ENCODE results near the gene WDR77.
A peak's percentile ranks its signal among the peaks of the same experiment; 100 is the strongest.

The WDR77 gene

GRCh38 chr1:111468717-111469100 is 19.7 kb upstream of the WDR77 start:
- DNase-seq, result no peak

DNA sequence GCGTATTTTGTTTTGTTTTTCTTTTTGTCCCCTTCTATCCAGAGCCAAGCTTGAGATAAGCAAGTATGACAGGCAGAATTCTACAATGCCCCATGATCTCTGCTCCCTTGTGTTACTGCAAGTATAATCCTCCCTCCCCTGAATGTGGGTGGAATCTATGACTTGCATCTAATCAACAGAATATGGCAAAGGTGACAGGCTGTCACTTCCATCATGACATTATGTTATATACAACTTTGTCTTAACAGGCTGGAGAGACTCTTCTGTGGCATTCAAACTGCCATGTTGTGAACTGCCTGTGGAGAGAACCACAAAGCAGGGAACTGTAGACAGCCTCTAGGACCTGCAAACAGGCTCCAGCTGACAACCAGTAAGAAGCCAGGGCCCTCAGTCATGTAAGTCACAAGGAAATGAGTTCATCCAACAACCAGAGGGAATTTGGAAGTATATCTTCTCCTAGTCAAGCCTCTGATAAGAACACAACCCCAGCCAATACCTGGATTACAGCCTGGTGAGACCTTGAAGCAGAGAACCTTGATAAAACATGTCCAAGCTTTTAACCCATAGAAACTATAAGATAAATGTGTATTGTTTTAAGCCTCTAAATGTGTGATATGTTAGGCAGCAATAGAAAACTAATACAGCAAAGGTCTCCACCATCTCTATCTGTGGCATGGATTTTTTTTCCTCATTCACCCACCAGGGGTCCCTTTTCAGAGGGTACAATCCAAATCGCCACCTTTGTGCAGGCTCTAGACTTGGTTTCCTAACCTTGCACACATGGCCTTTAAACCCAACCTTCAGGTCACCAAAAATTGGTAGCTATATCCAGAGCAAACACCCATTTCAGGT is 19.0 kb upstream of the WDR77 start:
- no peak for DNase-seq

DNA sequence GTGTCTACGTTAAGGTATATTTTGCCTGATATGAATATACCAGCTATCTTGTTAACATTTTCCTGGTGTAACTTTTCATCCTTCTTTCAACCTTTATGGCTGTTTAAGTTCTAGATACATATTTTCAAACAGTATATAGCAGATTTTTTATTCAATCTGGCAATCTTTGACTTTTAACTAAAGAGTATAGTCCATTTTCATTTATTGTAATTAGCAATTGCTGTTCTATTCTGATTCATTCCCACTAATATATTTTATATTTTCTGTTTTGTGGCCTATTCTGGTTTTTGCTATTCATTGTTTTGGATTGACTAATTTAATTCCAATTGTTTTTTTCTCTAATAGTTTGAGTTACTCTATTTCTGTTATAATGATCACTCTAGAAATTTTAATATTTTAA is 17.4 kb upstream of the WDR77 start:
- DNase-seq, result no peak

DNA sequence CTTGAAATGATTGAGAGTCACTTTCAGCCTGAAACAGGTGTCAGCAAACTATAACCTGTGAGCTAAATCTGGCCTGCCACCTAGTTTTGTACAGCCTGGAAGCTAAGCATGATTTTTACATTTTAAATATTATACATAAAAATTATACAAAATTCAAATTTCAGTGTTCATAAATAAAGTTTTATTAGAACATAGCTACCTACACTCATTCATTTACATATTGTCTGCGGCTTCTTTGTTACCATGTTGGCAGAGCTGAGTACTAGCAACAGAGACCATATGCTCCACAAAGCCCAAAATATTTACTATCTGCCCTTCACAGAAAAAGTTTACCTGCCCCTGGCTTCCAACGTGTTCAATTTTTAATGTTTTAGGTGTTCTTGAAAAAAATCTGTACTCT is 16.7 kb upstream of the WDR77 start:
- DNase-seq, result no peak

DNA sequence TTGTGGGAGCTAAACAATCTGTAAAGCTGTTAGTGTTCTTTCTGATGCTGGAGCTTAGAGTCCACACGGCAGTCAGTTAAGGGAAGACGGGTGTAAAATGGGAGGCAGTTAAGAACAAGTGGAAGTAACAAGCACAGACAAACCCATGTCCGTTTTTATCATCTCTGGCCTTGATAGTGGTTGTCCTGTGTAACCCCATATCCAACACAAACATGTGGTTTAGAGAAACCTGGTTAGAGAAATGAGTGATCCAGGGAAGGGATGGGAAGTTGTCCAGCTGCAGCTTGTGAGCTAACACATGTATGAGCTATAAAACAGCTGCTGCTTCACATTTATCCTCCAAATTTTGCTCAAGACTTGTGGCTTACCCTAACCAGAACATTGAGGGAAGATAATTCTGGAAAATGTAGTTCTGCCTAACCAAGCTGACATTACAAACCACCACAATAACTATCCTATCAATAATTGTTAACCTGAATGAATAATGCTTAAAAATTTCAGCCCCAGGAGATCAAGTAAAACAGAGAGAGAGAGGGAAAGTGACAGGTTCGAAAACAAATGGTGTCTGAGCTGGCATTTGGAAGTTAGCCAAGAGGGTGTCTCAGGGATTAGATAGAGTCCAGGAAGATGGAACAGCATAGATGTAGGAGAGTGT is 14.1 kb upstream of the WDR77 start:
- peak; percentile 56 for DNase-seq

- DNase-seq, result no peak
Observed at GRCh38 chr1:111462370-111463028, 13.4 kb upstream of the WDR77 start.

DNA sequence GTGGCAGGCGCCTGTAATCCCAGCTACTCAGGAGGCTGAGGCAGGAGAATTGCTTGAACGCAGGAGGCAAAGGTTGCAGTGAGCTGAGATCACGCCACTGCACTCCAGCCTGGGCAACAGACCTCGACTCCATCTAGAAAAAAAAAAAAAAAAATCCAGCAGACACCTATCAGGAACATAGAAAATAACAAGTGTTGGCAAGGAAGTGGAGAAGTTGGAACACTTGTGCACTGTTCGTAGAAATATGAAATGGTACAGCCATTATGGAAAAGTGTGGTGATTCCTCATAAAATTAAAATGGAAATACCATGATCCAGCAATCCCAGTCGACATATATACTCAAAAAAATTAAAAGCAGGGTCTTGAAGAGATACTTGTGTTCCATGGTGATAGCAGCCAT is 12.7 kb upstream of the WDR77 start:
- no peak for DNase-seq

- no peak for DNase-seq
Observed at GRCh38 chr1:111455642-111456031, 6.6 kb upstream of the WDR77 start.

DNA sequence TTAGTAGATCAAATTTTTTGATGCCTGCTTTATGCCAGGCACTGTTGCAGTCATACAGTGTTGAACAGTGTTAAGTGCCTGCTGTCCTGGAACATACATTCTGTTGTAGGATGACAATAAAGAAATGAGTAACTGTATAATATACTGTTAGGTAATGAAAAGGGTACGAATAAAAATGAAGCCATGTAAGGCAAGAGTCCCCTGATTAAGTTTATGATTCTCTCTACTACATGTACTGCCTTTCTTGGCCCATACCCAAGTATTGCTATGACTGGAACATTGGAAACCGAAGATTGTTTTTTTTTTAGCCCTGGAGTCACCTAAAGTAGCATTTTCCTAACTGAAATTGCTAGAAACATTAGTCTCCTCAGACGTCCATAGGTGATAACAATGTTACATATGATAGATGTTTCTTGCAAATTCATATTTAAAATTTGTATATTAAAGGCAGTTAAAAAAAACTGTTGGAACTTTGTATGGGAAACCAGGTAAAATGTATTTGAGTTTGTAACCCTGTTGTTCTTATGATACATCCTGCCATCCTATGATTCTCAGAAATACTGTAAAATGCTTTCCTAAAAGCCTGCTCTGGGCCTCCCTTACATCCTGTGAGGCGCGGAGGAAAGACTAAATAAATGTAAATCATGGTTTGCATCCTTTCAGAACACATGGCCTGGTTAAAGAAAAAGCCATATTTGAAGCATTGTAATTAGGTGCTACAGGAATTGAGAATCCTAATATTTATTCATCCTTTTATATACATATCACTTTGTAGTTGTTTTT is 6.0 kb upstream of the WDR77 start:
- no peak for DNase-seq

DNA sequence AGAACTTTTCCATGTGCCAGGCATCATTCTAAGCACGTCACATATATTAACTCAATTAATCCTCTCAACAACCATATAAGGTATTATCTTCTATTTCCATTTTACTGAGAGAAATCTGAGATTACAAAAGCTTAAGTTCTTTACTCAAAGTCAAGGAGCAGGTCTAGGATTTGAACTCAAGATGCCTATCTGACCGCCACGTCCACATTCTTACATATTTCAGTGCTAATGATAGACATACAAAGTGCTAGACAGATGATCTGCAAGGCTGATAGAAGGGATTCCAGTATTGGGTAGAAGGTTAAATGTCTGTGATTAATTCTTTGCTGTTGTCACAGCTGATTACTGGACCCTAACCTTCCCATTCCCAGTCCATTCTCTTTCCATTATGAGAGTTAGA is 4.7 kb upstream of the WDR77 start:
- no peak for DNase-seq

DNA sequence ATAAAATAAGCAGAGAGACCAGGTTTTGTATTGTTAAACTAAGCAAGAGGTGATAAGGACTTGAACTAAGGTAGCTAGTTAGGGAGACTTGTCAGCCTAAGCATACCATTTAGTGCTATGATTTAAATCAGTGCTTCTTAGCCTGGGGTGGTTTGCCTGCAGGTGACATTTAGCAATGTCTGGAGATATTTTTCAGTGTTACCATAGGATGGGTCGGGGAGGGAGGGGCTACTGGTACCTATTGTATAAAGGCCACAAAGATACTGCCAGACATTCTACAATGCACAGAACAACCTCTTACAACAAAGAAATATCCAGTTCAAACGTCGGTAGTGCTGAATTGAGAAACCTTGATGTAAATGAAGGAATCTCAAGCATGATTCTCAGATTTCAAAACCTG is 3.5 kb upstream of the WDR77 start:
- no peak for DNase-seq

- no peak for DNase-seq
Observed at GRCh38 chr1:111450185-111450584, 1.1 kb upstream of the WDR77 start.

- DNase-seq, result no peak
Observed at GRCh38 chr1:111449703-111450017, 604 bp upstream of the WDR77 start.

DNA sequence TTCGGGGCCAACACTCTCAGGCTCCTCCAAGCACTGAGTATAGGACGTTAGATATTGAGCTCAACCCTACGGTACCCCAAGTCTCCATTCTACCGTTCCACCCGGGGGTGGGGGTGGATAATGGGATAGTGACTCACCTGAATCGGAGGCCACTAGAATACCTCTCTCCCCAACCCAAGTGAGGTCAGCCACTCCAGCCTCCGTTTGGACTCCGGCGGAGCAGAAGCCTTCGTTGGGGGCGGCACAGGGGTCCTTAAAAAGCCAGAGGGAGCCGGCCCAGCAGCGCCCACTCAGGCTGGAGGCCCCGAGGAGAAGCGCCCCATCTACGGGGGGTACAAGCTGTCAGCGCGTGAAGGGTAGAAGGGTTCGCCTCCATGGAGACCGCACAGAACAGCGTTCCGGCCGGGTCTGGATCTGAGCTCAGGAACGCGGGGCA is 556 bp downstream of the WDR77 start:
- peak; percentile 20 for DNase-seq

- no peak for DNase-seq
Observed at GRCh38 chr1:111446967-111447892, 1.8 kb downstream of the WDR77 start.

GRCh38 chr1:111446546-111446945 is 2.5 kb downstream of the WDR77 start:
- no peak for DNase-seq

DNA sequence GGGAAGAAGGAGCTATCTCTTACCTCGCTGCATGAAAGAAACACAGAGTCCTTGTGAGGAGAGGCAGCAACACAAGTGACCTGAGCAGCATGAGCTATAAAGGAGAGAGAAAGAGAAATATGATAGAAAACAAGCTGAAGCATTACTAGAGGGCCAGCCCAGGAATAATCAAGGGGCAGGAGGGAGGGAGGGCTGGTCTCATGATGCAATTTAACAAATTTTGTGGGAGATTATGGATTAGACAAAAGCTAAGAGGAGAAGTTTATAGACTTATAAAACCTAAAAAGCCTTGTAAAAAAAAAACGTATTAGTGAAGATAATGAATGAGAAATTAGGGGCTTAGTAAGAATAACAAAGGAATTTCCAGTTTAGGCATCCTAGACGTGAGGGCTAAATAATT is 5.0 kb downstream of the WDR77 start:
- DNase-seq, result no peak

GRCh38 chr1:111442457-111442856 is 6.6 kb downstream of the WDR77 start:
- DNase-seq, result no peak

- DNase-seq, result peak; percentile 6
Observed at GRCh38 chr1:111441573-111442192, 7.4 kb downstream of the WDR77 start.

DNA sequence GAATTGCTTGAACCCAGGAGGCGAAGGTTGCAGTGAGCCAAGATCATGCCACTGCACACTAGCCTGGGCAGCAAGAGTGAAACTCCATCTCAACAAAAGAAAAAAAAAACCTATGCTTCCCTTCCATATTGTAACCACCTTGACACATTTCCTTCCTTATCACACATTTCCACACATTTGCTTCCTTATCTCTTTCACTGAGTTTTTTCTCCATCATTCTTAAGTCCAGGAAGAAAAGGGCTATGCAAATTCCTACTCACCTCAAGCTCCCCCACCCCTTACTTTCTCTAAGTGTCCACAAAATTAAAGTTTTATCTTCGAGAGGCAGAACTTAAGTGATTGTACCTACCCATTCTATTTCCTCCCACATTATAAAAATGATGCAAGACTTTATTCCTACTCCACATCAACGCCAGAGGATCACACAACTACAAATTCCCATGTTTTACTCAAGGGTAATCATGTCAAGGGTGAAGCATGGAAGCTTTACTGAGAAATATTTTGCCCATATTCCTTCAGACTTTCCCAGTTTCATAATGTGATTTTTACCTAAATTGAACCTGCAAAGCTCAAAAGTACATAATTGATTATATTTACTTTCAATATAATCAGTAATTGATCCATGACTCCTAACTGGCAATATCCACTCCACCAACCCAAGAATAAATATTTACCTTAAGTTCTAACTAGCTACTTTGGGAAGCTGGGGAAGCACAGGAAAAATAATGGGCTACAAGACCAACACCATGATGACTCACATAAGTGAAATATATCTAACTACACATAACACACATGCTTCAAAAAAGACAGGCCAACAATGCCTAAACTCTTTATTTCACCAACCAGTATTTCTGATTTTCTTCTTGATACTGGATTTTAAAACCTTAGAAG is 9.3 kb downstream of the WDR77 start:
- no peak for DNase-seq

- DNase-seq, result peak; percentile 56
Observed at GRCh38 chr1:111436726-111437125, 12.3 kb downstream of the WDR77 start.

Data from fibroblast of skin of right biceps (primary cell).